Measurements from ENCODE around the gene PARP8. TPM values are rescaled to one million over a fixed set of nuclear protein-coding genes. Genes with fewer than 3 reads are reported as not detected.

The PARP8 gene
- total and polyA plus RNA-seq, 2 of the 4 experiments (the other 2 are of a cell fraction) = 6.9 to 8.2 TPM

DNA sequence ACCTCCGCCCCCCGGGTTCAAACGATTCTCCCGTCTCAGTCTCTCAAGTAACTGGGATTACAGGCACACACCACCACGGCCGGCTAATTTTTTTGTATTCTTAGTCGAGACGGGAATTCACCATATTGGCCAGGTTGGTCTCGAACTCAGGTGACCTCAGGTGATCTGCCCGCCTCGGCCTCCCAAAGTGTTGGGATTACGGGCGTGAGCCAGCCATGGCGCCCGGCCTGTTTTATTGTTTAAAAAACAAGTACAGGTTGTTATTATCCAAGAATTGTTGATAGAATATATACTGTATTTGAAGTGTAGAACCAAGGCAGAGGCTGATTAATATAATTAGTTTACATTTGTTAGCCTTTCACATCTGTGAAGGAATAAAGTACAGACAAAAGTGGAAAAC is 8.9 kb downstream of the PARP8 start:
- no peak overlapping the region for H3K4me3 ChIP-seq (ENCODE audit: insufficient read depth, low read depth, low read length)

More for the DNA sequence above, 8.9 kb downstream of the PARP8 start:
- Histone ChIP-seq H3K27ac (ENCODE audit: insufficient read depth, low read length) (no peak overlapping the region), H2AK9ac (replicated peaks; ENCODE audit: low read depth, low read length, poor library complexity) (no peak overlapping the region), H3K18ac (ENCODE audit: low read depth, low read length) (no peak overlapping the region), H3K4me1 (ENCODE audit: control insufficient read depth, insufficient read depth, low read length) (peaks cover 7% of the 10 kb centered on the region; the same call in 1 of the 2 replicates), H3K4me2 (ENCODE audit: low read depth, low read length) (no peak overlapping the region), H2AK5ac (ENCODE audit: low read depth, low read length) (no peak overlapping the region), H3K9me3 (ENCODE audit: control insufficient read depth, insufficient read depth, low read length) (no peaks in the 10 kb centered on the region), H4K20me1 (ENCODE audit: insufficient read depth, low read length) (no peaks in the 10 kb centered on the region), H2BK15ac (ENCODE audit: low read depth, low read length) (no peak overlapping the region), H2AFZ (replicated peaks; ENCODE audit: low read length, poor library complexity) (no peak overlapping the region), H3K14ac (replicated peaks; ENCODE audit: low read depth, low read length) (no peak overlapping the region), H3K9ac (ENCODE audit: low read depth, low read length) (no peak overlapping the region), H3K79me1 (ENCODE audit: low read depth in 1 of 2, low read length in 2 of 2) (peaks cover 0 to 15% of the 10 kb centered on the region in 2 experiments; a peak in 3 of 4 replicates), H4K8ac (ENCODE audit: low read depth in 2 of 2, low read length in 2 of 2) (no peak overlapping the region), H3K27me3 (ENCODE audit: control insufficient read depth, insufficient read depth, low read length) (no peaks in the 10 kb centered on the region), H3K9me1 (ENCODE audit: insufficient read depth, low read length) (no peaks in the 10 kb centered on the region), H3K36me3 (ENCODE audit: control insufficient read depth, insufficient read depth, low read length) (no peaks in the 10 kb centered on the region), H2BK20ac (ENCODE audit: low read depth, low read length) (no peak overlapping the region), H2BK120ac (ENCODE audit: low read depth, low read length) (no peak overlapping the region), H3K4ac (ENCODE audit: low read depth, low read length) (no peak overlapping the region), H4K5ac (ENCODE audit: low read depth, low read length) (no peak overlapping the region), H3K56ac (ENCODE audit: extremely low read depth, insufficient read depth, low read length) (no peak overlapping the region), H4K91ac (ENCODE audit: insufficient read depth, low read depth, low read length) (no peak overlapping the region), H2BK5ac (ENCODE audit: low read depth, low read length, poor library complexity, severe bottlenecking) (no peak overlapping the region), H3K23ac (ENCODE audit: low read depth, low read length) (no peak overlapping the region)
- DNase-seq (no peak), ATAC-seq (ENCODE audit: low read depth) (no peak)
- TF ChIP-seq SMC3 (IDR thresholded peaks at IDR 0.05; ENCODE audit: low read depth, low read length) (no peak), MXI1 (IDR thresholded peaks at IDR 0.05; ENCODE audit: borderline replicate concordance, low read depth, low read length) (no peak), CEBPB (IDR thresholded peaks at IDR 0.05; ENCODE audit: low read depth, low read length) (no peak), RAD21 (IDR thresholded peaks at IDR 0.05; ENCODE audit: low read length) (no peak), CHD1 (IDR thresholded peaks at IDR 0.05; ENCODE audit: low read depth, low read length) (no peak), NFE2L2 (IDR thresholded peaks at IDR 0.05; ENCODE audit: low read depth, low read length) (no peak), RCOR1 (IDR thresholded peaks at IDR 0.05; ENCODE audit: insufficient replicate concordance, low read length) (no peak)
- TF ChIP-seq, protein P1, sequence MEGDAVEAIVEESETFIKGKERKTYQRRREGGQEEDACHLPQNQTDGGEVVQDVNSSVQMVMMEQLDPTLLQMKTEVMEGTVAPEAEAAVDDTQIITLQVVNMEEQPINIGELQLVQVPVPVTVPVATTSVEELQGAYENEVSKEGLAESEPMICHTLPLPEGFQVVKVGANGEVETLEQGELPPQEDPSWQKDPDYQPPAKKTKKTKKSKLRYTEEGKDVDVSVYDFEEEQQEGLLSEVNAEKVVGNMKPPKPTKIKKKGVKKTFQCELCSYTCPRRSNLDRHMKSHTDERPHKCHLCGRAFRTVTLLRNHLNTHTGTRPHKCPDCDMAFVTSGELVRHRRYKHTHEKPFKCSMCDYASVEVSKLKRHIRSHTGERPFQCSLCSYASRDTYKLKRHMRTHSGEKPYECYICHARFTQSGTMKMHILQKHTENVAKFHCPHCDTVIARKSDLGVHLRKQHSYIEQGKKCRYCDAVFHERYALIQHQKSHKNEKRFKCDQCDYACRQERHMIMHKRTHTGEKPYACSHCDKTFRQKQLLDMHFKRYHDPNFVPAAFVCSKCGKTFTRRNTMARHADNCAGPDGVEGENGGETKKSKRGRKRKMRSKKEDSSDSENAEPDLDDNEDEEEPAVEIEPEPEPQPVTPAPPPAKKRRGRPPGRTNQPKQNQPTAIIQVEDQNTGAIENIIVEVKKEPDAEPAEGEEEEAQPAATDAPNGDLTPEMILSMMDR (conservative IDR thresholded peaks at IDR 0.05; ENCODE audit: low read depth, low read length) = no peak
- TF ChIP-seq, protein P2, sequence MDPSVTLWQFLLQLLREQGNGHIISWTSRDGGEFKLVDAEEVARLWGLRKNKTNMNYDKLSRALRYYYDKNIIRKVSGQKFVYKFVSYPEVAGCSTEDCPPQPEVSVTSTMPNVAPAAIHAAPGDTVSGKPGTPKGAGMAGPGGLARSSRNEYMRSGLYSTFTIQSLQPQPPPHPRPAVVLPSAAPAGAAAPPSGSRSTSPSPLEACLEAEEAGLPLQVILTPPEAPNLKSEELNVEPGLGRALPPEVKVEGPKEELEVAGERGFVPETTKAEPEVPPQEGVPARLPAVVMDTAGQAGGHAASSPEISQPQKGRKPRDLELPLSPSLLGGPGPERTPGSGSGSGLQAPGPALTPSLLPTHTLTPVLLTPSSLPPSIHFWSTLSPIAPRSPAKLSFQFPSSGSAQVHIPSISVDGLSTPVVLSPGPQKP (IDR thresholded peaks at IDR 0.05; ENCODE audit: borderline replicate concordance, low read depth, low read length) = no peak
- TF ChIP-seq, protein P3, sequence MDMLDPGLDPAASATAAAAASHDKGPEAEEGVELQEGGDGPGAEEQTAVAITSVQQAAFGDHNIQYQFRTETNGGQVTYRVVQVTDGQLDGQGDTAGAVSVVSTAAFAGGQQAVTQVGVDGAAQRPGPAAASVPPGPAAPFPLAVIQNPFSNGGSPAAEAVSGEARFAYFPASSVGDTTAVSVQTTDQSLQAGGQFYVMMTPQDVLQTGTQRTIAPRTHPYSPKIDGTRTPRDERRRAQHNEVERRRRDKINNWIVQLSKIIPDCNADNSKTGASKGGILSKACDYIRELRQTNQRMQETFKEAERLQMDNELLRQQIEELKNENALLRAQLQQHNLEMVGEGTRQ (IDR thresholded peaks at IDR 0.05; ENCODE audit: low read depth, low read length) = no peak
- dilution Hi-C loops (cut with HindIII; ENCODE audit: low sequenced_read_pairs, unreplicated experiment) = no loop called here
- 100% methylated on average over 6 of the region's 15 CpGs; no CpG with 5 or more reads in 1 of the 2 experiments for WGBS, 2 experiments (ENCODE audit: extremely low coverage in 2 of 2, insufficient read length in 1 of 2)
- intact Hi-C loops (cut with micrococcal nuclease) = no loop called here
- POLR2A ChIA-PET (ENCODE audit: unreplicated experiment) = no interaction called here
- no TSS peak for BruUV-seq (replicated peaks)
- in situ Hi-C loops (cut with MboI; ENCODE audit: low sequenced_read_pairs) = no loop called here
- CTCF ChIA-PET = no interaction called here

All from IMR-90 (cell line).